DMS53 (cell line): Measurements from ENCODE around the gene S100A1.
"Not testable (repeated sequence)": the region's sequence is repeated elsewhere in the genome, so short reads cannot be mapped to it uniquely, and the experiment has no call there.

ENCODE experiments used
- DNase-seq: peaks from one replicate; lab custom pipeline; 2025; lab: John Stamatoyannopoulos, UW

The S100A1 gene

GRCh38 chr1:153627715-153628626 is at the start of gene S100A1:
Gene S100A1 (plus strand): TSS chr1:153628434. CDS start chr1:153630522, 2,088 bp downstream.
- peak; percentile 33 for DNase-seq

GRCh38 chr1:153578490-153578889 is 49.7 kb upstream of the S100A1 start:
- DNase-seq, result no peak

GRCh38 chr1:153578936-153579335 is 49.3 kb upstream of the S100A1 start:
- DNase-seq, result no peak

- DNase-seq, result not testable (repeated sequence)
Measured at GRCh38 chr1:153582836-153583235, 45.4 kb upstream of the S100A1 start.

GRCh38 chr1:153583514-153583913 is 44.7 kb upstream of the S100A1 start:
- DNase-seq, result not testable (repeated sequence)

GRCh38 chr1:153583976-153584375 is 44.3 kb upstream of the S100A1 start:
- DNase-seq, result no peak

GRCh38 chr1:153585006-153585405 is 43.2 kb upstream of the S100A1 start:
- no peak for DNase-seq

- DNase-seq, result no peak
Measured at GRCh38 chr1:153586347-153586746, 41.9 kb upstream of the S100A1 start.

GRCh38 chr1:153587314-153587713 is 40.9 kb upstream of the S100A1 start:
- DNase-seq, result no peak

GRCh38 chr1:153588033-153588432 is 40.2 kb upstream of the S100A1 start:
- DNase-seq, result not testable (repeated sequence)

- DNase-seq, result no peak
Measured at GRCh38 chr1:153588482-153588881, 39.8 kb upstream of the S100A1 start.

- DNase-seq, result no peak
Measured at GRCh38 chr1:153592748-153593147, 35.5 kb upstream of the S100A1 start.

GRCh38 chr1:153597206-153597605 is 31.0 kb upstream of the S100A1 start:
- no peak for DNase-seq

- DNase-seq, result peak; percentile 38
Measured at GRCh38 chr1:153598309-153599172, 29.7 kb upstream of the S100A1 start.

- no peak for DNase-seq
Measured at GRCh38 chr1:153599847-153600246, 28.4 kb upstream of the S100A1 start.

GRCh38 chr1:153602749-153603148 is 25.5 kb upstream of the S100A1 start:
- DNase-seq, result no peak

GRCh38 chr1:153606194-153606593 is 22.0 kb upstream of the S100A1 start:
- DNase-seq, result no peak

- no peak for DNase-seq
Measured at GRCh38 chr1:153607381-153607780, 20.9 kb upstream of the S100A1 start.

GRCh38 chr1:153608089-153608682 is 20.0 kb upstream of the S100A1 start:
- no peak for DNase-seq

- DNase-seq, result no peak
Measured at GRCh38 chr1:153608742-153609584, 19.3 kb upstream of the S100A1 start.

GRCh38 chr1:153609585-153609907 is 18.7 kb upstream of the S100A1 start:
- DNase-seq, result no peak

GRCh38 chr1:153610334-153610733 is 17.9 kb upstream of the S100A1 start:
- no peak for DNase-seq
